ENCODE measurements around the gene HADH. TPM values are rescaled to one million over a fixed set of nuclear protein-coding genes. Genes with fewer than 3 reads are reported as not detected.

The HADH gene
- total RNA-seq, 1 experiment from 2014 or later: 61.8 TPM

Other genes starting within 250 kb of the HADH start
- not detected in 2 replicates for gene SGMS2, start 165.0 kb upstream of the HADH start, total RNA-seq (2014; rRNA removed; shearing (Covaris generic))
- gene CYP2U1, start 58.3 kb upstream of the HADH start, total RNA-seq (2014; rRNA removed; shearing (Covaris generic)): 2.7 and 3.9 TPM in 2 replicates
- not detected in 2 replicates for gene LEF1, start 179.0 kb downstream of the HADH start, total RNA-seq (2014; rRNA removed; shearing (Covaris generic))

Data from G401 (cell line).